Neural cell (in vitro differentiated cells): ENCODE results near the gene CREBBP. TPM values are rescaled to one million over a fixed set of nuclear protein-coding genes. Genes with fewer than 3 reads are reported as not detected.

ENCODE experiments used
- H2AFZ ChIP-seq: fragments of 200-600, 300-800 bp; sonication (generic), shearing (Covaris generic); 2 replicates; pipeline ENCODE4 v1.6.0; 2014; ENCODE audit warnings: low read depth, mild to moderate bottlenecking, antibody characterized with exemption, low read length, moderate library complexity
- H3F3A ChIP-seq: fragments of 200-600 bp; shearing (Covaris generic); 2 replicates; pipeline ENCODE4 v1.6.1; 2016; ENCODE audit warnings: mild to moderate bottlenecking, moderate library complexity, mixed read lengths, antibody characterized with exemption, low read length; ENCODE audit not compliant: insufficient read depth, poor library complexity, severe bottlenecking
- H3K27ac ChIP-seq: fragments of 200-600, 300-800 bp; sonication (generic), shearing (Covaris generic); 2 replicates; pipeline ENCODE4 v1.5.1; 2014; ENCODE audit warnings: mild to moderate bottlenecking, low read length, moderate library complexity
- H3K27me3 ChIP-seq: fragments of 300-800, 200-600 bp; sonication (generic), shearing (Covaris generic); 2 replicates; pipeline ENCODE4 v1.6.0; 2014; ENCODE audit warnings: mild to moderate bottlenecking, low read depth, low read length, moderate library complexity; ENCODE audit not compliant: insufficient read depth
- H3K36me3 ChIP-seq: fragments of 300-800, 200-600 bp; sonication (generic), shearing (Covaris generic); 2 replicates; pipeline ENCODE4 v1.5.1; 2014; ENCODE audit warnings: mild to moderate bottlenecking, antibody characterized with exemption, low read length, moderate library complexity; ENCODE audit not compliant: insufficient read depth
- H3K4me2 ChIP-seq: fragments of 300-800, 200-600 bp; sonication (generic), shearing (Covaris generic); 2 replicates; pipeline ENCODE4 v1.6.0; 2014; ENCODE audit warnings: mild to moderate bottlenecking, low read length
- H3K4me3 ChIP-seq: fragments of 300-800, 200-600 bp; sonication (generic), shearing (Covaris generic); 2 replicates; pipeline ENCODE4 v1.5.1; 2014; ENCODE audit warnings: mild to moderate bottlenecking, low read length, moderate library complexity
- H3K79me2 ChIP-seq: fragments of 200-600 bp; shearing (Covaris generic); replicated peaks from 2 replicates; pipeline ENCODE4 v1.6.0; 2014; ENCODE audit warnings: mild to moderate bottlenecking, low read length, moderate library complexity; ENCODE audit not compliant: insufficient read depth
- H3K9ac ChIP-seq: fragments of 300-800, 200-600 bp; sonication (generic), shearing (Covaris generic); 2 replicates; pipeline ENCODE4 v1.6.1; 2016; ENCODE audit warnings: mild to moderate bottlenecking, low read length, mixed read lengths
- H3K9me2 ChIP-seq: fragments of 200-600 bp; shearing (Covaris generic); 2 replicates; pipeline ENCODE4 v1.6.1; 2016; ENCODE audit warnings: mild to moderate bottlenecking, low read length, mixed read lengths; ENCODE audit not compliant: insufficient read depth
- H3K9me3 ChIP-seq: fragments of 200-600, 300-800 bp; sonication (generic), shearing (Covaris generic); 2 replicates; pipeline ENCODE4 v1.6.1; 2016; ENCODE audit warnings: mild to moderate bottlenecking, mixed run types, low read length, moderate library complexity, mixed read lengths
- H4K20me1 ChIP-seq: fragments of 200-600 bp; shearing (Covaris generic); 2 replicates; pipeline ENCODE4 v1.6.1; 2016; ENCODE audit warnings: mild to moderate bottlenecking, mixed run types; ENCODE audit not compliant: insufficient read depth
- EP300 ChIP-seq: fragments of 450-650 bp; conservative IDR thresholded peaks from 2 replicates; pipeline ENCODE4 v1.6.1; 2014; ENCODE audit warnings: antibody characterized with exemption, mild to moderate bottlenecking, moderate library complexity; ENCODE audit not compliant: poor library complexity, severe bottlenecking
- EZH2 ChIP-seq: fragments of 200-600, 300-800 bp; shearing (Covaris generic), sonication (generic); IDR thresholded peaks from 2 replicates; pipeline ENCODE4 v1.6.1; 2014; ENCODE audit warnings: antibody characterized with exemption, low read length, borderline replicate concordance, mild to moderate bottlenecking; ENCODE audit not compliant: insufficient read depth, poor library complexity, severe bottlenecking
- MXI1 ChIP-seq: fragments of 450-650 bp; conservative IDR thresholded peaks from 2 replicates; pipeline ENCODE4 v1.6.1; 2014; ENCODE audit warnings: antibody characterized with exemption, mild to moderate bottlenecking; ENCODE audit not compliant: poor library complexity, severe bottlenecking
- POLR2AphosphoS5 ChIP-seq: IDR thresholded peaks from 2 replicates; pipeline ENCODE4 v1.6.1; 2012
- RAD21 ChIP-seq: fragments of 450-650 bp; conservative IDR thresholded peaks from 2 replicates; pipeline ENCODE4 v1.6.1; 2014; ENCODE audit warnings: antibody characterized with exemption, mild to moderate bottlenecking, moderate library complexity
- SMC3 ChIP-seq: fragments of 450-650 bp; conservative IDR thresholded peaks from 2 replicates; pipeline ENCODE4 v1.6.1; 2014; ENCODE audit warnings: antibody characterized with exemption, mild to moderate bottlenecking, moderate library complexity; ENCODE audit not compliant: poor library complexity
- TAF1 ChIP-seq: IDR thresholded peaks from 2 replicates; pipeline ENCODE4 v1.6.1; 2012; ENCODE audit warnings: low read depth
- polyA plus RNA-seq: library from polyadenylated mRNA; depleted of rRNA; stranded (reverse); fragments of >200 nt; gene quantifications from 2 replicates; pipeline ENCODE4 v1.2.3, GENCODE V29; 2014
- TF ChIP-seq, protein P1 (sequence below): fragments of 450-650 bp; IDR thresholded peaks from 2 replicates; pipeline ENCODE4 v1.5.1; 2014; ENCODE audit warnings: antibody characterized with exemption, mild to moderate bottlenecking, moderate library complexity; ENCODE audit not compliant: poor library complexity, severe bottlenecking
- TF ChIP-seq, protein P2 (sequence below): IDR thresholded peaks from 2 replicates; pipeline ENCODE4 v1.6.1; 2012; ENCODE audit warnings: borderline replicate concordance

Gene CREBBP
- polyA plus RNA-seq, 1 donor from 2014 or later: 3.3 TPM

DNA sequence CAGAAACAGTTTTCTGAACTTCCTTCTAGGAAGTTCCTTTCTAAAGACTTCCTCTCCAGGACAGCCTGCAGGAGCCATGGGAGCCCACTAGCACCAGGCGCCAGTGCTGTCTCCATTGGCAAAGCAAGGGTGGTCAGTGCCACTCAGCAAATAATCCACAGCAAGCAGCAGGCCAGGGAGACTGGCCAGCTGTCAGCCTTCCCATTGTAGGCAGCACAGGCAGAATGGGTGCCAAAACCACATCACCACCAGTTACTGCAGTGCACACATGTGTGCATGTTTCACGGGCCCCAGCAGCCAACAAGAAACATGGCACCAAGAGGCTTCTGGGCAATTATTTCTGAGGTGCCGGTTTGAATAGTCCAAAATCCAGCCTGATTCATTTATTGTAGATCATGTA, 199.3 kb downstream of the CREBBP start:
- no peak overlapping the region for H3K27ac ChIP-seq
- no peak overlapping the region for H3K4me2 ChIP-seq
- H3K9me3 ChIP-seq: no peaks in the 10 kb centered on the region
- H3K27me3 ChIP-seq: no peaks in the 10 kb centered on the region
- no peak overlapping the region for H3K9ac ChIP-seq
- no peak for TF ChIP-seq EP300
- TF ChIP-seq, protein P1, sequence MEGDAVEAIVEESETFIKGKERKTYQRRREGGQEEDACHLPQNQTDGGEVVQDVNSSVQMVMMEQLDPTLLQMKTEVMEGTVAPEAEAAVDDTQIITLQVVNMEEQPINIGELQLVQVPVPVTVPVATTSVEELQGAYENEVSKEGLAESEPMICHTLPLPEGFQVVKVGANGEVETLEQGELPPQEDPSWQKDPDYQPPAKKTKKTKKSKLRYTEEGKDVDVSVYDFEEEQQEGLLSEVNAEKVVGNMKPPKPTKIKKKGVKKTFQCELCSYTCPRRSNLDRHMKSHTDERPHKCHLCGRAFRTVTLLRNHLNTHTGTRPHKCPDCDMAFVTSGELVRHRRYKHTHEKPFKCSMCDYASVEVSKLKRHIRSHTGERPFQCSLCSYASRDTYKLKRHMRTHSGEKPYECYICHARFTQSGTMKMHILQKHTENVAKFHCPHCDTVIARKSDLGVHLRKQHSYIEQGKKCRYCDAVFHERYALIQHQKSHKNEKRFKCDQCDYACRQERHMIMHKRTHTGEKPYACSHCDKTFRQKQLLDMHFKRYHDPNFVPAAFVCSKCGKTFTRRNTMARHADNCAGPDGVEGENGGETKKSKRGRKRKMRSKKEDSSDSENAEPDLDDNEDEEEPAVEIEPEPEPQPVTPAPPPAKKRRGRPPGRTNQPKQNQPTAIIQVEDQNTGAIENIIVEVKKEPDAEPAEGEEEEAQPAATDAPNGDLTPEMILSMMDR: no peak
- no peak for TF ChIP-seq TAF1
- no peak for TF ChIP-seq RAD21
- TF ChIP-seq SMC3: no peak
- TF ChIP-seq, protein P2, sequence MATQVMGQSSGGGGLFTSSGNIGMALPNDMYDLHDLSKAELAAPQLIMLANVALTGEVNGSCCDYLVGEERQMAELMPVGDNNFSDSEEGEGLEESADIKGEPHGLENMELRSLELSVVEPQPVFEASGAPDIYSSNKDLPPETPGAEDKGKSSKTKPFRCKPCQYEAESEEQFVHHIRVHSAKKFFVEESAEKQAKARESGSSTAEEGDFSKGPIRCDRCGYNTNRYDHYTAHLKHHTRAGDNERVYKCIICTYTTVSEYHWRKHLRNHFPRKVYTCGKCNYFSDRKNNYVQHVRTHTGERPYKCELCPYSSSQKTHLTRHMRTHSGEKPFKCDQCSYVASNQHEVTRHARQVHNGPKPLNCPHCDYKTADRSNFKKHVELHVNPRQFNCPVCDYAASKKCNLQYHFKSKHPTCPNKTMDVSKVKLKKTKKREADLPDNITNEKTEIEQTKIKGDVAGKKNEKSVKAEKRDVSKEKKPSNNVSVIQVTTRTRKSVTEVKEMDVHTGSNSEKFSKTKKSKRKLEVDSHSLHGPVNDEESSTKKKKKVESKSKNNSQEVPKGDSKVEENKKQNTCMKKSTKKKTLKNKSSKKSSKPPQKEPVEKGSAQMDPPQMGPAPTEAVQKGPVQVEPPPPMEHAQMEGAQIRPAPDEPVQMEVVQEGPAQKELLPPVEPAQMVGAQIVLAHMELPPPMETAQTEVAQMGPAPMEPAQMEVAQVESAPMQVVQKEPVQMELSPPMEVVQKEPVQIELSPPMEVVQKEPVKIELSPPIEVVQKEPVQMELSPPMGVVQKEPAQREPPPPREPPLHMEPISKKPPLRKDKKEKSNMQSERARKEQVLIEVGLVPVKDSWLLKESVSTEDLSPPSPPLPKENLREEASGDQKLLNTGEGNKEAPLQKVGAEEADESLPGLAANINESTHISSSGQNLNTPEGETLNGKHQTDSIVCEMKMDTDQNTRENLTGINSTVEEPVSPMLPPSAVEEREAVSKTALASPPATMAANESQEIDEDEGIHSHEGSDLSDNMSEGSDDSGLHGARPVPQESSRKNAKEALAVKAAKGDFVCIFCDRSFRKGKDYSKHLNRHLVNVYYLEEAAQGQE: no peak
- no peak for TF ChIP-seq EZH2
- TF ChIP-seq MXI1: no peak
- H3F3A ChIP-seq: no peaks in the 10 kb centered on the region
- no peaks in the 10 kb centered on the region for H3K9me2 ChIP-seq
- H3K79me2 ChIP-seq: no peaks in the 10 kb centered on the region
- H4K20me1 ChIP-seq: no peaks in the 10 kb centered on the region
- peaks cover 11% of the 10 kb centered on the region for H3K36me3 ChIP-seq
- H2AFZ ChIP-seq: no peak overlapping the region
- no peak overlapping the region for H3K4me3 ChIP-seq

DNA sequence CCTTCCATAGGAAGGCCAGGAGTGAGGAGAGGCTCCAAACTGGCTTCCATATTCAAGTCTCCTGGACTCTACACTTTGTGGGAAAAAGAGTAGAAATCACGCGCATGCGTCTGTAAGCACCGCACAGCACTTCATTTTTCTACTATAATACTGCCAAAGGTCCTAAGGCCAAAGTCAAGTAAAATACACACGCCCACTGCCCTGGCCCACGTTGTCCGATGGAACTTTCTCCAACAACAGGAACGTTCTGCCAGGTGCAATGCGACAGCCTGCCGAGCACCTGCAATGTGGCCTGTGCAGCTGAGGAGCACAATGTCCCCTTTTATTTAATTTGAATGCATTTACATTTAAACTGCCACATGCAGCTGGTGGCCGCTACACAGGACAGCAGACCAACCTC, 202.5 kb downstream of the CREBBP start:
- Histone ChIP-seq H3K79me2 (no peaks in the 10 kb centered on the region), H3F3A (no peaks in the 10 kb centered on the region), H3K36me3 (peaks cover 18% of the 10 kb centered on the region), H3K4me2 (no peak overlapping the region), H3K9me3 (no peaks in the 10 kb centered on the region), H4K20me1 (no peaks in the 10 kb centered on the region), H3K9me2 (no peaks in the 10 kb centered on the region), H3K27ac (no peak overlapping the region), H2AFZ (no peak overlapping the region), H3K9ac (no peak overlapping the region), H3K4me3 (no peak overlapping the region), H3K27me3 (no peaks in the 10 kb centered on the region)
- TF ChIP-seq EZH2: no peak
- TF ChIP-seq EP300: no peak
- TF ChIP-seq POLR2AphosphoS5: no peak
- TF ChIP-seq TAF1: no peak
- no peak for TF ChIP-seq RAD21
- TF ChIP-seq, protein P2: no peak
- TF ChIP-seq, protein P1: no peak
- no peak for TF ChIP-seq MXI1
- TF ChIP-seq SMC3: no peak
